ENCODE results near the gene DPM2. TPM values are rescaled to one million over a fixed set of nuclear protein-coding genes. Genes with fewer than 3 reads are reported as not detected.

DPM2 gene
- total and polyA plus RNA-seq, 9 donors, result 10.6 to 37.1 (median 27.3) TPM

- H3K4me1 ChIP-seq (ENCODE audit: insufficient read depth), result peaks cover 6% of the 10 kb centered on the region
- H3K27ac ChIP-seq, result no peak overlapping the region
- TF ChIP-seq POLR2A (IDR thresholded peaks at IDR 0.05) (no peak), EP300 (IDR thresholded peaks at IDR 0.05) (no peak), CTCF (IDR thresholded peaks at IDR 0.05) (no peak)
- WGBS, 3 donors, result 12 to 22% (median 17%) methylated on average over 19 of the region's 19 CpGs
- intact Hi-C loops (cut with DNase I), result loop anchor here in 2 of 4 donors (10.0 kb wide), 1 partner anchor 422 kb away; no protein-coding TSS in a partner anchor
- DNase-seq, result no peak
- H3K4me3 ChIP-seq, result no peak overlapping the region
- H3K9me3 ChIP-seq, result no peaks in the 10 kb centered on the region
- H3K27me3 ChIP-seq, result no peaks in the 10 kb centered on the region
- no peaks in the 10 kb centered on the region for H3K36me3 ChIP-seq
Observed at GRCh38 chr9:127926906-127927200, 10.8 kb downstream of the DPM2 start.

GRCh38 chr9:127925959-127926905, 11.4 kb downstream of the DPM2 start:
- TF ChIP-seq POLR2A (IDR thresholded peaks at IDR 0.05) (no peak), EP300 (IDR thresholded peaks at IDR 0.05) (no peak), CTCF (IDR thresholded peaks at IDR 0.05) (no peak)
- no peak overlapping the region for H3K27ac ChIP-seq
- H3K27me3 ChIP-seq, result no peaks in the 10 kb centered on the region
- no peaks in the 10 kb centered on the region for H3K36me3 ChIP-seq
- intact Hi-C loops (cut with DNase I), result loop anchor here in 2 of 4 donors (10.0 kb wide), 1 partner anchor 421 kb away; no protein-coding TSS in a partner anchor
- no peak overlapping the region for H3K4me3 ChIP-seq
- no peak for DNase-seq
- 75 to 79% (median 75%) methylated on average over 13 to 14 of the region's 14 CpGs for WGBS, 3 donors
- peaks cover 5% of the 10 kb centered on the region for H3K4me1 ChIP-seq (ENCODE audit: insufficient read depth)
- no peaks in the 10 kb centered on the region for H3K9me3 ChIP-seq

GRCh38 chr9:127924736-127925444, 12.8 kb downstream of the DPM2 start:
- Histone ChIP-seq H3K27me3 (no peaks in the 10 kb centered on the region), H3K4me3 (no peak overlapping the region), H3K27ac (no peak overlapping the region), H3K4me1 (ENCODE audit: insufficient read depth) (peaks cover 2% of the 10 kb centered on the region), H3K9me3 (no peaks in the 10 kb centered on the region), H3K36me3 (no peaks in the 10 kb centered on the region)
- intact Hi-C loops (cut with DNase I), result loop anchor here (5.0 to 10.0 kb wide), 5 partner anchors 133 to 420 kb away; partner anchors contain the start of gene TOR2A (in 2 of the 4)
- no peak for TF ChIP-seq EP300 (IDR thresholded peaks at IDR 0.05)
- no peak for TF ChIP-seq CTCF (IDR thresholded peaks at IDR 0.05)
- TF ChIP-seq POLR2A (IDR thresholded peaks at IDR 0.05), result no peak
- WGBS, 3 donors, result 86 to 89% (median 88%) methylated on average over 22 of the region's 22 CpGs
- DNase-seq, result no peak

GRCh38 chr9:127923771-127924170, 13.9 kb downstream of the DPM2 start:
- no peak for DNase-seq
- Histone ChIP-seq H3K9me3 (no peaks in the 10 kb centered on the region), H3K4me1 (ENCODE audit: insufficient read depth) (peaks cover 2% of the 10 kb centered on the region), H3K27me3 (no peaks in the 10 kb centered on the region), H3K27ac (no peak overlapping the region), H3K36me3 (no peaks in the 10 kb centered on the region), H3K4me3 (no peak overlapping the region)
- TF ChIP-seq EP300 (IDR thresholded peaks at IDR 0.05) (no peak), POLR2A (IDR thresholded peaks at IDR 0.05) (no peak), CTCF (IDR thresholded peaks at IDR 0.05) (no peak)
- WGBS, 3 donors, result 70 to 84% (median 83%) methylated on average over 8 of the region's 8 CpGs
- intact Hi-C loops (cut with DNase I), result loop anchor here (2.0 to 10.0 kb wide), 6 partner anchors 131 to 419 kb away; partner anchors contain the start of gene TOR2A (in 2 of the 4)
